ENCODE results near the gene KRT78.
"Not testable (repeated sequence)": the region's sequence is repeated elsewhere in the genome, so short reads cannot be mapped to it uniquely, and the experiment has no call there.

Gene KRT78

DNA sequence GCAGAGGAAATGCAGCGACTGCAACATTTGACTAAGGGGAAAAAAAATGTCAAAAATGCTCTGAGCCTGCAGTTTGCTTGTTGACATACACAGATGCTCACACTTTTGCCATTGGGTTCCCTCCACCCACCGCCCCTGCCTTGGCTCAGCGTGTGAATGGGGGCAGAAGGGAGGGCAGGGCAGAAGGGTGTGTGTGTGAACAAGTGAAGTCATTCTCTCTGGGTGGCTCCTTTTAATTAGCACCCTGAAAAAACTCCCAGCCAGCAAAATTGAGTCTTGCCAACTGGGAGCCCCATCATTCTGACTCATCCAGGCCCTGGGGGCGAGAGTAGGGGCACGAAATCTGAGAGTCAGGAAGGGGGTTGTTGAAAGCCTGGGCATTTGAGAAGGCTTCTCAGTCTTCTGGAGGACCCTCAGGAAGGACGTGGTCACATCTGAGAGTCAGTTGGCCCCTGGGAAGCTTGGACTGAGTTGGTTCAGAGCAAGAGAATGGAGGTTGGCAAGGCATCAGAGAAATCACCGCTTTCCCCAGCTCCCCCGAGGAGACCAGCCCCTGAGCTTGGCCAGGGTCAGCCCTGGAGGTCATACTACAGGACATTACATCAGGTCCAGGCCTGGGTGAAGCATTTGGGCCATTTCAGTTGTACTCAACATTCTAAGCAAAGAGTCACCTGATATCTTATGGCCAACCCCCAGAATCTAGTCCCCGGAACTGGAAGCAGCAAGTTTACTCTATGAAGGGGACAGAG, 22.7 kb upstream of the KRT78 start:
- DNase-seq, result no peak

DNA sequence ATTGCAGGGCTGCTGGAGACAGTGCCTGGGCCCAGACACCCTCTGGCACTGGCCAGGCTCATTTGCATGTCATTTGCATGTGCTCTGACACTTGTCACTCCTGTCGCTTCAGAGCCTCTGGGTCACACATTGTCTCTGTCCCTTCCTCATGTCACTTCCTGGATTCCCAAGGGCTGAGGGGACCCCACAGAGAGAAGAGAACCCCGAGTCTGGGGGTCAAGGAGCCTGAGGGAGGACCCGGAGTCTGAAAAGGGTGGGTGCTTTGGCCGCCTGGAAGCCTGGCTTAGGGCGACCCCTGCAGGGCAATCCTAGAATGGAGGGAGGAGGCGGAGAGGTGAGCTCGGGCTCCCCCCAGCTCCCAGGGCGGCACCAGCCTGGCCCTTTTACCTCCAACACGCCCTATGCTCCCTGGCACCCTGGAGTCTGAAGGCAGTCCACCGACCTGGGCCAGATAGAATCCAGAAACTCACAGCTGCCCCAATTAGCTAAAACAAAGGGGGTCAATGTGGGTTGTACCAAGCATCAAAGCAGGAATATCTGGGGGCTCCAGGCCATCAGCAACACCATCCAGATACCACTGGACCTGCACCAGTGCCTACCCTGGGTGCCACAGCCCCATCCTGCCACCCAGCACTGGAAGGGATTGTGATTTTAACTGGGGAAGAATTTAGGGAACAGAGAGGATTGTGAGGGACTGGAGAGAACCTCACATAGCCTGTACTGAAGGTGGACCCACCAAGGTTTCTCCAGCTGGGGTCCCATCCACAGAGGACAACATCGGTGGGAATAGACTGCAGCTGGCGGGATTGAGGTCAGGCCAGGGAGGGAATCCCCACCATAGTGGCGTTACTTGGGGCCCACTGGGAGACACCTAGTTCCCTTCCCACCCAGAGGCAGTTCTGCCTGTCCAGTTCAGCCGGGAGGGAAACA, 21.8 kb upstream of the KRT78 start:
- peak; percentile 34 to 58 for DNase-seq

DNA sequence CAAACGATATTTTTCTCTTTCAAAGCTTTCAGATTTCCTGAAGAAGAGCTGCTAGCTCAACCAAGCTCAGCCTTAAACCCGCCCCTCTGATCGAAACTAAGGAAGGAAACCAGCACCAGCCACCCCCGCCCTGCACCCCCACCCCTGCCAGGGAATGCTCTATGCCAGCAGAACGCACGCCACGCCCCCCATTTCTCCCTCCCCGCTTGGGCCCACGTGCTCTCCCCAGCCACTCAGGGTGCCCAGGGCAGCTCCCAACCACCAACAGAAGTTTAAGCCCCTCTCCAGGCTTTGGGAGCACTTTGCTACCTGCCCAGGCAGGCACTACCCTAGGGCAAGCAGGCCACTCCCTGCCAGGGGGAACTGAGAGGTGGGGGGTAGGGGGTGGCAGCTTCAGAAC, 18.8 kb upstream of the KRT78 start:
- no peak for DNase-seq

DNA sequence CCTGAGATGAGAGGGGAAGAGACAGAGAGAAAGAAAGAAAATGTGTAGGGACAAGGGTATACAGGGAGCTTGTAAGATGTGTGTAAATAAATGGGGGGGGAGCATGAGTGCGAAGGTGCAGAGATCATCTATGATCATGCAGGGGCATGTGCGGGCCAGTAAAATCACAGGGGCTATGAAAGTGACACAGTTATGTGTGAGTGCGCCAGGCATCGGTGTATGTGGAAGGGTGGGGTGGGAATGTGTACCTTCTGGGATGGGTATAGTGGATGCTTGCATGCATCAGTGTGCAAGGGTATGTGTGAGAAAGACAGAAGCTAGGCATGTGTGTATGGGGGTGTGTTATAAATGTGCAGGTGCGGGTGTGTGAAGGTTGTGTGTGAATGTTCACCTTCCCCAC, 18.4 kb upstream of the KRT78 start:
- no peak for DNase-seq

DNA sequence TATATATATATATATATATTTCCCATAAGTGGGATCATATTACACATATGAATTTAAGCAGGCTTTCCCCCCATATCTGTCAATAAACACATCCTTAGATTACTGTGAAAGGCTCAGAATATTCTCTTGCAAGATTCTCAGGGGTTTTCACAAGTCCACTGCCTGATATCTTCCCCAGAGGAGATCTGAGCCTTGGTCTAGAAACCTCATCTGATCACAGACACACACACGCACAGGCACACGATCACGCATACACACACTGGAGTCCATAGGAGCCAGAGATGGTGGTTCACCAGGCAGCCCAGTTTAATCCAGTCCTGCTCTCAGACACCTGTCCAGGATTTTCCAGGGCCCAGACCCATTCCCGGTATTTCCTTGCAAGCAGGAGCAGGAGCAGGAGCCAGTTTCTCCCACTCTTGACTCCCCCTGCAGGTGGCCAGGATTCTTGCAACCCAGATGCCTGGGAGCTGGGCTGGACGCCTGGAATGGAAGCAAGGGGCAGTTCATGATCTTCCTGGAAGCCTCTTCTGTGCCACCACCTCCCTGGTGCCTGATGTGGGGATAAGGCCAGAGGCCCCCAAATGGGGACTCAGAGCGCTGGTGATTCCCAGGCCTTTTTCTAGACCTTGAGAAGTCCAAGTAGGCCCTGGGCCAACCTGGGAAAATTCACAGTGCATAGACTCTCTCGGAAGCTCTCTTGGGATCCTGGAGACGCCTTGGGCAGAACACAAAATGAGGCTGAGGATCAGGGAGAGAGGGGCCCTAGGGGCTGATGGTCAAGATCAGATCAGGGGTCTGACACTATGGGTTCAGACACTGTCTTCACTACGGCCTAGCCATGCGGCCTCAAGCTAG, 16.5 kb upstream of the KRT78 start:
- peak; percentile 71 to 87 for DNase-seq

DNA sequence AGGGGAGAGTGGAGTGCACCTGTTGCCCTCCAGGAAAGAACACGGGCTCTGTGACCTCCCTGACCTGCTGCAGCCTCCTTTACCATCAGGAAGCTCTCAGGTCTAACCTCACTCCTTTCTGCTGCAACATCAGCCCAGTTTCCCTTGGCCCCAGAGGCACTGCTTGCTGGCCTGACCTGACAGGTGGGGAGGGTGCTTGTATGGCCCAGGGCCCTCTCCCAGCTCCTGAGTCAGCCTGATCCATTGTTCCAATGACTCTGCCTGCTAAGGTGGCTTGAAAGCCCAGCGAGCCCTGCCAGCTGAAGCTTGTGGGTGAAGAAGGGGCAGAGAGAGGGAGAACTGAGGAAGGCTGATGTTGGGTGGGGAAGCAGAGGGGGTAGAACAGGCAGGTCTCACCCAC, 13.2 kb upstream of the KRT78 start:
- no peak for DNase-seq

DNA sequence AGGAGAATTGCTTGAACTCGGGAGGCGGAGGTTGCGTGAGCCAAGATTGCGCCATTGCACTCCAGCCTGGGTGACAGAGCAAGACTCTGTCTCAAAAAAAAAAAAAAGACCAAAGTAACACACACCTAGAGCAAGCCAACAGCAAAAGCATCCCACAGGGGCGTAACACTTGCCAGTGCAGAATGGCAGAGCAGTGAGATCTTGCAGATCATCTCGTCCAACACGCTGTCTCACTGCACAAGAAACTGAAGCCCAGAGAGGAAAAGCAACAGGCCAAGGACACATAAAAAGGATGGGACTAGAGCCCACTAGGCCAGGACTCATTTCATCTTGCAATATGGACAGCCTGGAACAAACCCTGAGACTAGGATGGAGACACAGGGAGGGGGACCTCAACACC, 12.7 kb upstream of the KRT78 start:
- DNase-seq, result no peak

DNA sequence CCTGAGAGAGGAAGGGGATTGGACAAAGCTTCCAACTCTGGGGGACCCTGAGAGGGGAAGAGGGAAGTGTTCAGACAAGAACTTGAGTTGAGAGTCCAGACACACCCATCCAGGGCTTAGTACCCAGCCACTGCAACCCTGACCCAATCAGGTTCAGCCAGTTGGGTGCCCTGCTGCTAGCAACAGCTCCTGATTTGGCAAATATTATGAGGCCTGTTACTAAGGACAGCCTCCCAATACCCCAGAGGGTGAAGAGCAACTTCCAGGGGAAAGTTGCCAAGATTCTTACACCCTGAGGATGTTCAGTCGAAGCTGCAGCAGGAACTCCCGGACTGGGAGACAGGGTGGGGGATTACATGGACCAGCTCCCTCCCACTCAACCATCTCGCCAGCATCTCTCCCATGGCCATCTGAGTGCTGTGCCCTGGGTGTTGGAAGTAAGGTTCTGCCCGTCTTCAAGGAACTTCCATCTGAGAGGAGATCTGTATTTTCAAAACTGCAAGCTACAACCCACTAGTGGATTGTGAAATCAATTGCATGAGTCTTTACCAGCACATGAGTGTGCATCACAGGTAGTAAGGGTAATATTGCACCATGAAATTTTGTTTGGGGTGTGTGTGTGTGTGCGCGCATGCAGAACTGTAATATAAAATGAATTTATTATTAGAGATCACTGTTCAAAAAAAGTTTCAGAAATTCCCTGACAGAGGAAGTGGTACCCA, 11.5 kb upstream of the KRT78 start:
- no peak for DNase-seq

DNA sequence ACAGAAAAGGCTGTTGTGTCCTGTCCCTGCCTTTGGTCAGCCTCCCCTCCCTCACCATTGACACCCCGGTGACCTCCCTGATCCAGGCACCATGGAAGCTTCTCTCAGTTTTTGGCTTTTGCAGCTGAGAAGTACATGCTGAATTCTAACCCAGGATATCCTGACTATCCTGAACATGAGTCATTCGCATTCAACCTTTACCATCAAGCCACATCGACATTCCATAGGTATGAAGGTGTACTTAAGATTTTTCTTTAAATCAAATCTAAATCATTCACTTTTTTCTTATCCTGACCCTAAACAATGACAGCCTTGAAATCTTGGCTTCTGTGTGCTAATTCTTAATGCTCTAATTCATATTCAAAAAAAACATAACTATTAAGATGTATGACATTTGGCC, 8.7 kb upstream of the KRT78 start:
- DNase-seq, result no peak

DNA sequence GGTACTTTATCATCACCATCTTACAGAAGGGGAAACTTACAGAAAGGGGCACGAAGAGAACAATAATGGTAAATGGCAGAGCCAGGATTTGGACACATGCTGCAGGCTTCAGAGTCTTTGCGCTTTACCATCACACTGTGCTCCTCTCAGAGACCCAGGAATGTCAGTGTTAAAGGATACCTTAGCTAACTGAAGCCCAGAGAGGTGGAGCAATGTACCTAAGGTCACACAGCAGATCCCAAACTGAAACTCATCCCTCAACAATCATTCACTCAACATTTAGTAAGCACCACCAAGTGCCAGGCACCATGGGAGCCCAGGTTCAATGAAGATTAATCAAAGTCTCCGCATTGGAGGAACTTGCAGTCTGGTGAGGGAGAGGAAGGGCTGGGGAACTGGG, 8.0 kb upstream of the KRT78 start:
- DNase-seq, result no peak

DNA sequence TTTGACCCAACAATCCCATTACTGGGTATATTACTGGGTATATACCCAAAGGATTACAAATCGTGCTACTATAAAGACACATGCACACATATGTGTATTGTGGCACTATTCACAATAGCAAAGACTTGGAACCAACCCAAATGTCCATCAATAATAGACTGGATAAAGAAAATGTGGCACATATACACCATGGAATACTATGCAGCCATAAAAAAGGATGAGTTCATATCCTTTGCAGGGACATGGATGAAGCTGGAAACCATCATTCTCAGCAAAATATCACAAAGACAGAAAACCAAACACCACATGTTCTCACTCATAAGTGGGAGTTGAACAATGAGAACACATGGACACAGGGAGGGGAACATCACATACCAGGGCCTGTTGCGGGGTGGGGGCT, 7.3 kb upstream of the KRT78 start:
- not testable (repeated sequence) for DNase-seq

DNA sequence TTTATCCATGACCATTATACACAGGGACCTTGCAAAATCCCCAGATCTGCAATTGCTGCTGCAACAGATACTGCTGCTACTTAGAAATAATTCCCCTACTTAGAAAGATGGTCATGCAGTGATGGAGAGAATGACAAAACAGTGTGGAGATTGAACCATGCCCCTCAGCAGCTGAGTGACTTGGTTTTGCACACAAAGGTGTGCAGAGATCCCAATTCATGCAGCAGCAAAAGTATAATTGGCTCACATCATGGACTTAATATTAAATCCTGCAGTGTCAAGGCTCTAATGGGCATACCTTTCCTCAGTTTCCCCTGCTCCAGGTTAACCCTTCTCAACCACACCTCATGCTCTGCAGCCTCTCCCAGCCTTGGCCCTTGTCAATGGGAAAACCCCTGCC, 3.0 kb upstream of the KRT78 start:
- no peak for DNase-seq

DNA sequence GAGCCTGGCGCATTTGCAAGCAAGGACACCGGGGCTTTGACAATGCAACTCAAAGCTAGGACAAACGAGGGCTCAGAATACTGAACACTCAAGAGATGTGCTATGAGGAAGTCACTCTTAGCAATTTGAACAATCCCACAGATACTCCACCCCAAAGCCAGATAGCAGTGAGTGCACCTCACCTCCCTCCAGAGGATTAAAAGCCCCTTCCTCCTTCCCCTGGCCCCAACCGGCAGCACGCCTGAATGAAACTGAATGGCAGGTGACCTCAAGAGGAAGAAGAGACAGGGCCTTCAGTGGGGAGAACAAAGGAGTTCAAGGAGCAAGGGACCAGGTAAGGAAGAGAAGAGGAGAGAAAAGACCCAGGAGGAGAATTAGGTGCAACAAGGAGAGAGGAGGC, 1.9 kb upstream of the KRT78 start:
- DNase-seq, result no peak

DNA sequence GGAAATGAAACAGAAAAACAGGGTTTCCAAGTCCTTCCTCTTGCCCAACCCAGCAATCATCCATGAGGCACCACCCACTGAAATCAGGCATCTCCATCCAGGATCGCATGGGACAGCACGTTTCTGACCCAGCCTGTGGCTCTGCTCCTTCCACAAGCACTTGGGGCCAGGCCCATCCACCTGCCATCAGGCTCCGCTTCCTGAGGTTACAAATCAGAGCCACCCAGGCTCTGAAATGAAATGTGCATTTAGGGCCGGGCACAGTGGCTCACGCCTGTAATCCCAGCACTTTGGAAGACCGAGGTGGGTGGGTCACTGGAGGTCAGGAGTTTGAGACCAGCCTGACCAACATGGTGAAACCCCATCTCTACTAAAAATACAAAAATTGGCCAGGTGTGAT, 717 bp upstream of the KRT78 start:
- DNase-seq, result no peak

DNA sequence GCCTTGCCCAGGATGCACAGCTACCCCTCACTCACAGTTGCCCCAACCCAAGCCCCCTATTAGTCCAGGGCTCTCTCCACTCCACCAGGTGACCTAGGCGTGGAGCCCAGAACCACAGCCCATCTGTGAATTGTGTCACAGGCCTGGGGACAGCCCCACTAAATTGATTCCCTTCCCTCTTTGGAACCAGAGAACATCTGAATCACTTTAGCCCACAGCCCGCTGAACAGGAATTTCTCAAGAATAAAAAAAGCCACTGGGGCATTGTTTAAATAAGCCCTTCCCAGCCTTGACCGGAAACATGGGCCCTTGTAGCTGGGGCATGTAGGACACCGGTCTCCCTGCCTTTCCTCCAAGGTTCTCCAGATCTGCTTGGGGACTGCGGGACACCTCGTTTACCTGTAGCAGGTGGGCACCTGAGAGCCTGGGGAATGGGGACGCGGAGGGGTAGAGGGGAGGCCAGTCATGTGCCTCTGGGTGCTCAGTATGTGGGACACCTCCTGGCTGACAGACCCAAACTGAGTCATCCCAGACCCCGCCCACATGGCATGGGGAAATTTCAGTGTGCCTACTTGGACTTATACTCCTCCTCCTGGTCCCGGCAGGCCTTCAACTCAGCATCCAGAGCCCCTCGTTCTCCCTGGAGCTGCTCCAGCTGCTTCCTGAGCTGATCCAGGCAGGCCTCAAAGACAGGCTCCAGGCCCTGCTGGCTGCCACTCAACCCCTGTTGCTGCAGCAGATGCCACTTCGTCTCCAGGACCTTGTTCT, 1.3 kb downstream of the KRT78 start:
- DNase-seq, result no peak

DNA sequence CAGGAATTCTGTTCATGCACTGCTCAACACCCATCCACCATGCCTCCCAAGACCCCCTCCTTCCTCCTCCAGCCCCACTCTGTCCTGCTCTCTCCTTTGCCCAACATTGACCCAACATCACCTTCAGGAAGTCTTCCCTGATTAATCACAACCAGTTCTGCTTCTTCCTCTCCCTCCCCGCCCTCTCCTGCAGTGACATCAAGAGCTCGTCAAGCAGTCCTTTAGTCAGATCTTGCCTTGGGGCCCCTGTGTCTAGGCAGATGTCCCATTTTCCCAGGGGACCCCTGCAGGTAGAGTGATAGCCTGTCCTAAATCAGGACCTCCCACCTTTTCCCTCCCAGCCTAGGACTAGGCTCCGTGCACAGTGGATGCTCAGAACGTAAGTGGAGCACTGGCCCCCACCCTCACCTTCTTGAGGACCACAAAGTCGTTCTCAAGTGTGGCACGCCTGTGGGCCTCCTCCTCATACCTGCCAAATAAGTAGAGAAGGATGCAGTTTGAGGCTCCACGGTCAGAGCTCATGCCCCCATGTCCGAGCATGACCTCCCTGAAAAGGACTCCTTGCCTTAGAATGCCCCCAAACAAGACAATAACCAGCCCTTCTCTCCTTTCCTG, 2.3 kb downstream of the KRT78 start:
- no peak for DNase-seq

DNA sequence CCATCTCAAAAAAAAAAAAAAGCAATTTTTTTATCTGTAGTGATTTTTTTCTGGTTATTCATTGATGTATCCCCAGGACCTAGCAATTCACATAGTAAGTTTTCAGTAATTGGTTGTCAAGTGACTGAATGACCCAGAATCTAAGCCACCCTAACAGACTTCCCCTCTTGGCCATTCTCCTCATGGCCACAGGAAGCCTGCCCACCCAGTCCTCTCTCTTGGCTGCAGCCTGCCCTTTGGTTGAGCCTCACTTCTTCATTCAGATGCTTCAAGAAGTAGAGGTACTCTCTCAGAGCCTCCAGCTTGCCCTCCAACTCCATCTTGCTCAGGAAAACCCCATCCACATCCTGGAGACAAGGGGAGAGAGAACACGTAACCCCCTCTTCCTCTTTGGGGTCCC, 2.8 kb downstream of the KRT78 start:
- DNase-seq, result no peak

DNA sequence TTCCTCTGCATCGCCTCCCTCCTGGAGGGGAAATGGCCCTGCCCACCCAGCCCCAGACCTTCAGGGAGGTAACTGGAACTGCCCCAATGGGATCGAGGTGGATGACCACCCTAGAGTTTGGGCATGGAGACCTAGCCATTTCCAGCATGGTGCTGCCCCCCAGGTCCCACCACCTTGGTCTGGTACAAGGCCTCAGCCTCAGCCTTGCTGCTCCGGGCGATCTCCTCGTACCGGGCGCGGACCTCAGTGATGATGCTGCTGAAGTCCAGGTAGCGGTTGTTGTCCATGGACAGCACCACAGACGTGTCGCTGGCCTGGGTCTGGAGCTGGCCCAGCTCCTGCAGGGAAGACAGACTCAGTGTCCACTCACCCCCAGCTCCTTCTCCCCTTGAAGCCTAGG, 4.4 kb downstream of the KRT78 start:
- DNase-seq, result no peak

DNA sequence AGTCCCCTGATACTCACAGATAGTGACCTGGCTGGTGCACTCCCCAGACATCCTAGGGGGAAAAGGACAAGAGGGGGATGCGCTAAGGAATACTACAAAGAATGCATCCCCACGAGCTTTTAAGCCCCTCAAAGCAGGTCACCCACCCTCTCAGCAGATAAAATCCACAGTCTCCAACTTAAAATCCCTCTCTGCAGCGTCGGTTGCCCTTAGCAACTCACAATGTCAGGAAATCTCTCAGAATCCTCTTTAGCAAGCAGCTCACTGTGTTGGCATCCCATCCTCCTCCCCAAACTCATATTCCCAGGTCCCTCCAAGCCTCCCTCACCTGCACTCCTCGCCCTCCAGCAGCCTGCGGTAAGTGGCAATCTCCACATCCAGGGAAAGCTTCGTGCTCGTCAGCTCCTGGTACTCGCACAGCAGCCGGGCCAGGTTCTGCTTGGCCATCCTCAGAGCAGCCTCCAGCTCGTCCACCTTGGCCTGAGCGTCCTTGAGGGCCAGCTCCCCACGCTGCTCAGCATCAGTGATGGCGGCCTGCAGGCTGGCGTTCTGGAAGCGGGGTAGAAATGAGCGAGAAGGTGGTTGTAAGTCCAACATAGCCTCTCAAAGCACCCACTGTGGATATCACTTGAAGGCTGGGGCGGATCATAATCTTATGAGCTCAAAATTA, 9.2 kb downstream of the KRT78 start:
- DNase-seq, result no peak

DNA sequence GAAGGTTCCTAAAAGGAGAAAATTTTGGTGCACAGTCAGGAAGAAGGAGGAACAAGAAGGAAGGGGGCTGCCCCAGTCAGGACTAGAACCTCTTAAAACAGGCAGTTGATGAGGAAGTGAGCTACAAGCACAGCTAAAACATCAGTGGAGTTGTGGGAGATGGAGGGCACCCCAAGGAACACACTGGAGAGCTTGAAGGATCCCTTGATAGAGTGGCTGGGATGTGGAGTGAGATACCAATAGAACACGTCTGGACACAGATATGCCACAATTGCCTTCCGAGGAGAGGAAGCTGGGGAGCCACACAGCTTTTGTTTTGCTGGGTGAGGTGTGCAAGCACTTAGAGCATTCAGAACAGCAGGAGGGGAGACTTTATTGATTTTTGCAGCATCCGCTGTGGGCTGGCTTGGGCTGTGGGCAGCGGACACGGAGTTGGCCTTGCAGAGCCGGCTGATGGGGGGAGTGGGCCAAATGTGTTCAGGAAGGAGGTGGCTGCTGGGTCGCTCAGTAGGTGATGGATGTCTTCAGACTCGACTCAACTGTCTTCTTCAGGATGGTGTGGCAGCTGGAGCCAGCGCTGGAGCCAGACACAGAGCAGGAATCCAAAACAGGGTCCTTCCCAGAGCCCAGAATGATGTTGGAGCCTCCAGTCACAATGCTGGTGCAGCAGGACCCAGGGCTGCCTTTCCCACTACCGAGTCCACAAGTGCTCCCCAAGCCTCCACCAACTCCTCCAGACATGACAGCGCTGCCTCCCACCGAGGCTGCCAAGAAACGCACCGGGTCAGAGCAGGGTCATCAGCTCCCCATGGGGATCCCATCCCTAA, 10.0 kb downstream of the KRT78 start:
- DNase-seq, result no peak
